Breast epithelium (tissue), 4 donors: ENCODE data around the gene GATA6. TPM values are rescaled to one million over a fixed set of nuclear protein-coding genes. Genes with fewer than 3 reads are reported as not detected.
A peak's percentile ranks its signal among the peaks of the same experiment; 100 is the strongest.

Experiments
- DNase-seq, 2 donors: peaks; one replicate each; pipeline ENCODE4 v3.0.0-alpha.2; 2019; ENCODE audit warnings: low spot score in 2 of 2
- H3K27ac ChIP-seq, 2 donors: fragments of 200-600 bp; sonication (generic) in 1 of 2; one replicate each; pipeline ENCODE4 v1.5.1; 2016 to 2019; ENCODE audit warnings: mild to moderate bottlenecking in 1 of 2
- H3K27me3 ChIP-seq, 2 donors: fragments of 200-600 bp; sonication (generic) in 1 of 2; one replicate each; pipeline versions ENCODE4 v1.5.1 to v1.6.0; 2017 to 2019; ENCODE audit warnings: control low read depth in 1 of 2, mild to moderate bottlenecking in 1 of 2
- H3K36me3 ChIP-seq: fragments of 200-600 bp; one replicate; pipeline ENCODE4 v1.5.1; 2019
- H3K4me1 ChIP-seq, 2 donors: fragments of 200-600 bp; sonication (generic); one replicate each; pipeline ENCODE4 v1.5.1; 2016 to 2019; ENCODE audit warnings: control low read depth in 1 of 2
- H3K4me3 ChIP-seq, 3 donors: fragments of 200-600 bp; sonication (generic); 1 replicate in 2 of 3; 2 replicates in 1 of 3; pipeline ENCODE4 v1.5.1; 2016 to 2019; ENCODE audit warnings: mild to moderate bottlenecking in 3 of 3, moderate library complexity in 2 of 3
- H3K9me3 ChIP-seq, 2 donors: fragments of 200-600 bp; sonication (generic) in 1 of 2; one replicate each; pipeline ENCODE4 v1.5.1; 2016 to 2019; ENCODE audit warnings: control low read depth in 1 of 2
- POLR2A ChIP-seq: fragments of 450-650 bp; IDR thresholded peaks from one replicate; pipeline ENCODE4 v1.6.1; 2016; ENCODE audit warnings: antibody characterized with exemption, mild to moderate bottlenecking, moderate library complexity
- POLR2AphosphoS5 ChIP-seq, 3 donors: sonication (generic); formaldehyde crosslinking; IDR thresholded peaks; one replicate each; pipeline ENCODE4 v1.6.1; 2017; ENCODE audit warnings: antibody characterized with exemption in 3 of 3
- intact Hi-C: fragments of 100-400 bp; cut with DNase I; formaldehyde crosslinking; loops from one replicate; pipeline ENCODE4 v1.15.1; 2023; ENCODE audit warnings: low total_unique reads
- total RNA-seq, 3 donors: library from RNA; depleted of rRNA; stranded (reverse); fragments of >200 nt; gene quantifications; one replicate each; pipeline ENCODE4 v1.1.0, GENCODE V29; 2016
- TF ChIP-seq, protein P1 (sequence below), 3 donors: fragments of 450-650 bp; IDR thresholded peaks; one replicate each; pipeline ENCODE4 v1.5.1; 2016 to 2017; ENCODE audit warnings: antibody characterized with exemption in 3 of 3, mild to moderate bottlenecking in 3 of 3, moderate library complexity in 3 of 3

The GATA6 gene
- total RNA-seq, result 10 to 100 TPM in 2 of 3 donors, 1 to 10 TPM in 1; 3.0 to 11.1 (median 11.0) TPM

DNA sequence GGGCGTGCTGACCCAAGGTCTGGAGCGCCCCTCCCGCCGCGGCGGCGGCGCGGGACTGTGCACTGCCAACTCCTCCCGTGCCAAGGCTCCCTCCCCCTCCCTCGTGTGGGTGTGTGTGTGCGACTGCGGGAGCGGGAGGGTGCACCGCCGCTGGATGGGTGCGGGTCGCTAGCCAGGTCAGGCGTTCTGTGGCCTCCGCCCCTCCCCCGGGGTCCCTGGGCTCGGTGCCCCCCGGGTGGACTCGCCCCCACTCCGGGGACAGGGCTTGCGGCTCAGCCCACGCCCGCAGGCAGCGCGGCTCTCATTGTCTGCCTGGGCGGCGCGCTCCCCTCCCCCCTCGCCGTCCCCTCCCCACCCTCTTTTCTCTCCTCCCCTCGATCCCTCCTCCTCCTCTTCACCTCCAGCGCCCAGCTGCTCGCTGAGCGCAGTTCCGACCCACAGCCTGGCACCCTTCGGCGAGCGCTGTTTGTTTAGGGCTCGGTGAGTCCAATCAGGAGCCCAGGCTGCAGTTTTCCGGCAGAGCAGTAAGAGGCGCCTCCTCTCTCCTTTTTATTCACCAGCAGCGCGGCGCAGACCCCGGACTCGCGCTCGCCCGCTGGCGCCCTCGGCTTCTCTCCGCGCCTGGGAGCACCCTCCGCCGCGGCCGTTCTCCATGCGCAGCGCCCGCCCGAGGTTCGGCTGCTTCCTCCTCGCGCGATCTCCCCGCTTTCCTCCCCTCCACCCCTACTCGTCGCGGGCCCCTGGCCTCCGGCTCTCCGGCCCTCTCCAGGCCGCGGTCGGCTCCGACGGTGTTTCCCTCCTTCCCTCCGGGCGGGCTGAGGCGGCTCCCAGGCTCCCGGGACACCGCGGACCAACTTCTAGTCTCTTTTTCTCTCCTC lies at the start of gene GATA6:
GATA6 (plus strand) TSS at position 579 of the 878 bp plus-strand sequence. CDS start 1,556 bp downstream, outside the sequence.
- Histone ChIP-seq H3K36me3 (no peaks in the 10 kb centered on the region), H3K27ac (peak within 1 kb of the TSS; percentile 85 to 87), H3K9me3 (no peaks in the 10 kb centered on the region), H3K27me3 (peaks cover 0 to 46% of the 10 kb centered on the region in 2 donors), H3K4me1 (peaks cover 6 to 10% of the 10 kb centered on the region in 2 donors), H3K4me3 (peak within 1 kb of the TSS; percentile 66 to 90 (median 79))
- intact Hi-C loops, result no loop called here
- DNase-seq, result peak in 1 of 2 donors; percentile 55
- TF ChIP-seq, protein P1, sequence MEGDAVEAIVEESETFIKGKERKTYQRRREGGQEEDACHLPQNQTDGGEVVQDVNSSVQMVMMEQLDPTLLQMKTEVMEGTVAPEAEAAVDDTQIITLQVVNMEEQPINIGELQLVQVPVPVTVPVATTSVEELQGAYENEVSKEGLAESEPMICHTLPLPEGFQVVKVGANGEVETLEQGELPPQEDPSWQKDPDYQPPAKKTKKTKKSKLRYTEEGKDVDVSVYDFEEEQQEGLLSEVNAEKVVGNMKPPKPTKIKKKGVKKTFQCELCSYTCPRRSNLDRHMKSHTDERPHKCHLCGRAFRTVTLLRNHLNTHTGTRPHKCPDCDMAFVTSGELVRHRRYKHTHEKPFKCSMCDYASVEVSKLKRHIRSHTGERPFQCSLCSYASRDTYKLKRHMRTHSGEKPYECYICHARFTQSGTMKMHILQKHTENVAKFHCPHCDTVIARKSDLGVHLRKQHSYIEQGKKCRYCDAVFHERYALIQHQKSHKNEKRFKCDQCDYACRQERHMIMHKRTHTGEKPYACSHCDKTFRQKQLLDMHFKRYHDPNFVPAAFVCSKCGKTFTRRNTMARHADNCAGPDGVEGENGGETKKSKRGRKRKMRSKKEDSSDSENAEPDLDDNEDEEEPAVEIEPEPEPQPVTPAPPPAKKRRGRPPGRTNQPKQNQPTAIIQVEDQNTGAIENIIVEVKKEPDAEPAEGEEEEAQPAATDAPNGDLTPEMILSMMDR (IDR thresholded peaks at IDR 0.05), result peak in 2 of 3 donors; percentile 15 to 17
- no peak for TF ChIP-seq POLR2A
- TF ChIP-seq POLR2AphosphoS5 (IDR thresholded peaks at IDR 0.05), result peak; percentile 31 to 47 (median 35)

DNA sequence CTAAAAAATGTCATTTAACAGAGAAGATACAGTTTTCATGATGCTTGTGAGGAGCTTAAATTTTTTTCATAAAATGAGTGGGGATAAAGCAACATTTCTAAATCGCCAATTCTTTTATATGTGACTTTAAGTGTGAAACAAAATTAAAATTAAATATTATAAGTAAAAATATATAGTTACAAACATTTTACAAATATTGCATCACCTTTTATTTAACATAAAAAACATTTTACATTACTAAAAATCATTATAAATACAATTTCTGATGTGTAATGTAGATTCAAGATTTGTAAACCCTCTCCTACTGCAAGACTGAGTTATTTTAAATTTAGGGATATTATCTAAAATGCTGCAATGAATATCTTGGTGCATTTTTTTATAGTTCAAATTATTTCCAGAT lies 44.4 kb upstream of the GATA6 start:
- Histone ChIP-seq H3K36me3 (no peaks in the 10 kb centered on the region), H3K27ac (no peak overlapping the region), H3K27me3 (no peaks in the 10 kb centered on the region), H3K4me3 (no peak overlapping the region), H3K4me1 (no peaks in the 10 kb centered on the region), H3K9me3 (no peaks in the 10 kb centered on the region)
- intact Hi-C loops, result no loop called here
- DNase-seq, result no peak
- TF ChIP-seq, protein P1 (IDR thresholded peaks at IDR 0.05), result no peak
- no peak for TF ChIP-seq POLR2A
- TF ChIP-seq POLR2AphosphoS5 (IDR thresholded peaks at IDR 0.05), result no peak

DNA sequence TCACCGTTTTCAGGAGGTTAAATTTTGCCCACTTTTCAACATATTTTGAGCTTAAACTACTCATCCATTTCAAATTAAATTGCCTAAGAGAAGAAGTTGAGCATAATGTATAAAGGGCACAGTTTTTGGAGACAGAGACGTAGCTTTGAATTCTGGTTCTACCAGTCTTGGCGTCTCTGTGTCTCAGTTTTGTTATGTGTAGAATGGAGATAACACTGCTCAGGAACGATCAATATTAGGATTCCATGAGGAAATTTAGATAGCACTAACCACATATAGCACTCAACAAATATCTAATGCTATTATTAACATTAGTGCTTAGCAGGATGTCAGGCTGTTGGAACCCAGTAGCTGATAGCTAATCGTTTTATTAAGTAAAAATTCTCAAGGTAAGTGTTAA lies 40.4 kb upstream of the GATA6 start:
- TF ChIP-seq POLR2AphosphoS5 (IDR thresholded peaks at IDR 0.05) (no peak), POLR2A (no peak)
- TF ChIP-seq, protein P1 (IDR thresholded peaks at IDR 0.05), result no peak
- no peak for DNase-seq
- H3K27ac ChIP-seq, result no peak overlapping the region

DNA sequence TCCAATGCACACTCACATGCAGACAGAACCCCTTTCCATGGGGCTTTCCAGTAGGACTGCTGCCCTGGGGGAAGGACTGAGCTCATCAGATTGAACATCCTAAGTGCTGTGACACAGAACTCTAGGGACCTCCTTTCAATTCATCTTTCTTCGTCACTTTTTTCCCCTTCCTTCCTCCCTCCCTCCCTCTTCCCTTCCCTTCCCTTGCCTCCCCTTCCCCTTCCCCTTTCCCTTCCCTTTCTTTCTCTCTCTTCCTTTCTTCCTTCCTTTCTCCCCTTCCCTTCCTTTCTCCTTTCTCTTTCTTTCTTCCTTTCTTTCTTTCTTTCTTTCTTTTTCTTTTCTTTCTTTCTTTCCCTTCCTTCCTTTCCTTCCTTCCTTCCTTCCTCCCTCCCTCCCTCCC lies 39.6 kb upstream of the GATA6 start:
- no peaks in the 10 kb centered on the region for H3K36me3 ChIP-seq
- no peaks in the 10 kb centered on the region for H3K4me1 ChIP-seq
- intact Hi-C loops, result no loop called here
- no peaks in the 10 kb centered on the region for H3K9me3 ChIP-seq
- H3K27me3 ChIP-seq, result no peaks in the 10 kb centered on the region
- TF ChIP-seq, protein P1 (IDR thresholded peaks at IDR 0.05), result no peak
- TF ChIP-seq POLR2A (no peak), POLR2AphosphoS5 (IDR thresholded peaks at IDR 0.05) (no peak)
- H3K27ac ChIP-seq, result no peak overlapping the region
- DNase-seq, result no peak
- H3K4me3 ChIP-seq, result no peak overlapping the region

More for the DNA sequence above, 40.4 kb upstream of the GATA6 start:
- no peaks in the 10 kb centered on the region for H3K27me3 ChIP-seq
- no peaks in the 10 kb centered on the region for H3K36me3 ChIP-seq
- no peaks in the 10 kb centered on the region for H3K9me3 ChIP-seq
- H3K4me3 ChIP-seq, result no peak overlapping the region
- no peaks in the 10 kb centered on the region for H3K4me1 ChIP-seq
- intact Hi-C loops, result no loop called here

DNA sequence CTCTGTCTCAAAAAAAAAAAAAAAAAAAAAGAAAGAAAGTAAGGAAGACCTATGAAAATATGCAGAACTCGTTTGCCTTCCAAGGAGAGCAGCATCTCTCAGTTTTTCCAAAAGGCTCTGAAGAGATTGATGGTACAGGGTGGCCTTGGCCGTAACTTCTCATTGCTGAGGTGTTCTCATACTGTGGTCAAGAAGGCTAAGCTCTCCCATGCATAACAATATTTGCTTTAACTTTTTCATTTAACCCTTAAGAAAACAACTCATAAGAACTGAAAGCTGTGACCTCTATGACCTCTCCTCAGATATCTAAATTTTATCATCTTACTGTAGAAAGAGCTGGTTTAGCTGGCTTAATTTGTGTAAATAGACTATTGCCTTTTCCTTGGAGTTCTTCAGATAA lies 37.1 kb upstream of the GATA6 start:
- no peaks in the 10 kb centered on the region for H3K4me1 ChIP-seq
- DNase-seq, result no peak
- no peaks in the 10 kb centered on the region for H3K27me3 ChIP-seq
- H3K9me3 ChIP-seq, result no peaks in the 10 kb centered on the region
- intact Hi-C loops, result no loop called here
- no peaks in the 10 kb centered on the region for H3K36me3 ChIP-seq
- H3K4me3 ChIP-seq, result no peak overlapping the region
- TF ChIP-seq POLR2AphosphoS5 (IDR thresholded peaks at IDR 0.05) (no peak), POLR2A (no peak)
- TF ChIP-seq, protein P1 (IDR thresholded peaks at IDR 0.05), result no peak
- no peak overlapping the region for H3K27ac ChIP-seq
